KMS-11 (cell line): ENCODE measurements around the gene CFAP73.

Experiments used
- H2AFZ ChIP-seq: fragments of 200-600 bp; sonication (generic); 2 replicates; pipeline ENCODE4 v1.6.1; 2016; ENCODE audit warnings: antibody characterized with exemption, mixed run types, low read depth
- H3K27ac ChIP-seq: fragments of 200-600 bp; sonication (generic); 2 replicates; pipeline ENCODE4 v1.6.1; 2016; ENCODE audit warnings: mild to moderate bottlenecking, mixed run types
- H3K27me3 ChIP-seq: fragments of 200-600 bp; sonication (generic); 2 replicates; pipeline ENCODE4 v1.6.1; 2017; ENCODE audit warnings: mild to moderate bottlenecking, low read depth, mixed run types, moderate library complexity; ENCODE audit not compliant: insufficient read depth
- H3K36me3 ChIP-seq: fragments of 200-600 bp; sonication (generic); 2 replicates; pipeline ENCODE4 v1.6.1; 2017; ENCODE audit warnings: mild to moderate bottlenecking, mixed run types; ENCODE audit not compliant: insufficient read depth
- H3K4me1 ChIP-seq: fragments of 200-600 bp; sonication (generic); 2 replicates; pipeline ENCODE4 v1.6.1; 2016; ENCODE audit warnings: mild to moderate bottlenecking, low read depth, mixed run types; ENCODE audit not compliant: poor library complexity, severe bottlenecking
- H3K4me2 ChIP-seq: fragments of 200-600 bp; sonication (generic); 2 replicates; pipeline ENCODE4 v1.7.0; 2016; ENCODE audit warnings: mild to moderate bottlenecking, mixed run types
- H3K4me3 ChIP-seq: fragments of 200-600 bp; sonication (generic); IDR thresholded peaks from 2 replicates; pipeline ENCODE4 v1.6.1; 2017; ENCODE audit warnings: low read depth, low read length, mixed read lengths; ENCODE audit not compliant: insufficient read depth
- H3K79me2 ChIP-seq: fragments of 200-600 bp; sonication (generic); 2 replicates; pipeline ENCODE4 v1.6.1; 2016; ENCODE audit warnings: low read depth, mixed run types; ENCODE audit not compliant: insufficient read depth
- H3K9ac ChIP-seq: fragments of 200-600 bp; sonication (generic); 2 replicates; pipeline ENCODE4 v1.6.1; 2016; ENCODE audit warnings: mild to moderate bottlenecking, mixed run types
- H4K20me1 ChIP-seq: fragments of 200-600 bp; sonication (generic); 2 replicates; pipeline ENCODE4 v1.6.1; 2016; ENCODE audit warnings: mild to moderate bottlenecking, mixed run types; ENCODE audit not compliant: insufficient read depth
- TF ChIP-seq, protein P1 (sequence below): fragments of 200-600 bp; sonication (generic); conservative IDR thresholded peaks from 2 replicates; pipeline ENCODE4 v1.6.1; 2017; ENCODE audit warnings: low read depth, mild to moderate bottlenecking, antibody characterized with exemption, low read length, moderate library complexity, mixed read lengths

Gene CFAP73

DNA sequence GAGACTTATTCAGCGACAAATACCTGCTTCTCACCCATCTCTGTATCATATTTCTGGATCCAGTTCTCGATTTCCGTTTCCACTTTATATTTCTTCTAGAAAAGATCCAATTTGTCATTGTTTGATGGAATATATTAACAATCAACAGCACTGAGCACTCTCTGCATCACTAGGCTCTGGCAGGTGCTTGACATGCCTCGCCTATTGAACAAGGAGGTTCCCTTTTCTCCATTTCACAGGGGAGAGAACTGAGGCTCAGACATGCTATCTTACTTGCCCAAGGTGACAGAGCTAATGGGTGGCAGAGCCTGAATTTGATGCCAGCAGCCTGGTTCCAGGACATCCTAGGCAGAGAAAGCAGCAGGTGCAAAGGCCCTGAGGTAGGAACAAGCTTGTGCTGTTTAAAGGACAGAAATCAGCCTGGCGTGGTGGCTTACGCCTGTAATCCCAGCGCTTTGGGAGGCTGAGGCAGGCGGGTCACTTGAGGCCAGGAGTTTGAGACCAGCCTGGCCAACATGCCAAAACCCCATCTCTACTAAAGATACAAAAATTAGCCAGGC is 48.1 kb downstream of the CFAP73 start:
- H3K4me3 ChIP-seq, result no peak overlapping the region
- no peaks in the 10 kb centered on the region for H3K36me3 ChIP-seq
- no peak overlapping the region for H3K27ac ChIP-seq
- no peaks in the 10 kb centered on the region for H4K20me1 ChIP-seq
- no peak overlapping the region for H3K4me2 ChIP-seq
- TF ChIP-seq, protein P1, sequence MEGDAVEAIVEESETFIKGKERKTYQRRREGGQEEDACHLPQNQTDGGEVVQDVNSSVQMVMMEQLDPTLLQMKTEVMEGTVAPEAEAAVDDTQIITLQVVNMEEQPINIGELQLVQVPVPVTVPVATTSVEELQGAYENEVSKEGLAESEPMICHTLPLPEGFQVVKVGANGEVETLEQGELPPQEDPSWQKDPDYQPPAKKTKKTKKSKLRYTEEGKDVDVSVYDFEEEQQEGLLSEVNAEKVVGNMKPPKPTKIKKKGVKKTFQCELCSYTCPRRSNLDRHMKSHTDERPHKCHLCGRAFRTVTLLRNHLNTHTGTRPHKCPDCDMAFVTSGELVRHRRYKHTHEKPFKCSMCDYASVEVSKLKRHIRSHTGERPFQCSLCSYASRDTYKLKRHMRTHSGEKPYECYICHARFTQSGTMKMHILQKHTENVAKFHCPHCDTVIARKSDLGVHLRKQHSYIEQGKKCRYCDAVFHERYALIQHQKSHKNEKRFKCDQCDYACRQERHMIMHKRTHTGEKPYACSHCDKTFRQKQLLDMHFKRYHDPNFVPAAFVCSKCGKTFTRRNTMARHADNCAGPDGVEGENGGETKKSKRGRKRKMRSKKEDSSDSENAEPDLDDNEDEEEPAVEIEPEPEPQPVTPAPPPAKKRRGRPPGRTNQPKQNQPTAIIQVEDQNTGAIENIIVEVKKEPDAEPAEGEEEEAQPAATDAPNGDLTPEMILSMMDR, result no peak
- no peaks in the 10 kb centered on the region for H3K27me3 ChIP-seq
- H2AFZ ChIP-seq, result no peak overlapping the region
- no peaks in the 10 kb centered on the region for H3K4me1 ChIP-seq
- H3K9ac ChIP-seq, result no peak overlapping the region
- no peaks in the 10 kb centered on the region for H3K79me2 ChIP-seq

DNA sequence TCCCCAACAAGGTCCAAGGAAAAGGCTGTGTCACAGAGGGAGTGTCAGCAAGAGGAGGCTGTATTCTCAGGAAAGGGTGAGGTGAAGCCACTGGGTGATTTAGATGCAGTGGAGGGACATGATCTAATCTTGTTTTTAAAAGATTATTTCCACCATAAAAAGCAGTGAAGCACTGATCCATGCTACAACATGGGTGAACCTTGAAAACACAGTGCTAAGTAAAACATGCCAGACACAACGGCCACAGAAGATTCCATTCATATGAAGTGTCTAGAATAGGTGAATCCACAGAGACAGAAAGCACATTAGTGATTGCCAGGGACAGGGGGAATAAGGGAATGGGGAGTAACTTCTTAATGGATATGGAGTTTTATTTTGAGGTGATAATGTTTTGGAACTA is 48.8 kb downstream of the CFAP73 start:
- Histone ChIP-seq H3K36me3 (no peaks in the 10 kb centered on the region), H3K4me3 (no peak overlapping the region), H3K9ac (no peak overlapping the region), H3K27ac (no peak overlapping the region), H3K27me3 (no peaks in the 10 kb centered on the region), H2AFZ (no peak overlapping the region), H3K4me2 (no peak overlapping the region), H4K20me1 (no peaks in the 10 kb centered on the region), H3K4me1 (no peaks in the 10 kb centered on the region), H3K79me2 (no peaks in the 10 kb centered on the region)
- TF ChIP-seq, protein P1, result no peak

DNA sequence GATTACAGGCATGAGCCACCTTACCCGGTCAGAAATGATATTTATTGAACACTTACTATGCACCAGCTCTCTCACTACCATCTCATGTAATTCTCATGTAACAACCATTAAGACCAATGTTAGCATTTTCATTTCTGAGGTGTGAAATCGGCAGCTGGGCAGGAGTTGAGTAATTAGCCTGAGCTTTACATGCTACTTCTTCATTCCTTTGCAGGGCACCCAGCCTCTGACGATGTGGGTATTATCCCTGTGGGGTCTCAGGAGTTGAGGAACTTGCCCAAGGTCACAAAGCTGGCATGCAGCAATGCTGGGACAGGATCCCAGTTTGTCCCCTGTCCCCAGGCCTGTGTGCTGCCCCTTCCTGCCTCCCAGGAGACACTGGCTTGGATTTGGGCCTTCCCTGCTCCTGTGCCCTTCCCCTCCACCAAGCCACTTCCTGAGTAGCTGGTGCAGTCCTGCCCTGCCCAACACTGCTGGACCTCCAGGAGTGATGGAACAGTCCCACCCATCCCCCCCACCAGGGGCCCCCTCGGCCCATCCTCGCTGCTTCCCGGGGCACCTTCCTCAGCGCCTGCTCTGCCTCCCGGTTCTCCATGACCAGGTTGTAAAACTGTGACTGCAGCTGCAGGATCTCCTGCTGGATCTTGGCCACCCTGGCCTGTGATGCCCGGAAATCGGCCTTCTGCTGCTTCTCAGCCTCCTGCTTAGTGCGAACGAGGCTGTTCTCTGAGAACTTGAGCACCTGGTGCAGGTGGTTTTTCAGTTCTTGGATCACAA is 50.7 kb downstream of the CFAP73 start:
- Histone ChIP-seq H3K4me1 (peaks cover 9% of the 10 kb centered on the region), H3K36me3 (no peaks in the 10 kb centered on the region), H3K9ac (no peak overlapping the region), H3K4me2 (no peak overlapping the region), H4K20me1 (no peaks in the 10 kb centered on the region), H2AFZ (no peak overlapping the region), H3K27me3 (no peaks in the 10 kb centered on the region), H3K4me3 (no peak overlapping the region), H3K27ac (no peak overlapping the region), H3K79me2 (no peaks in the 10 kb centered on the region)
- TF ChIP-seq, protein P1, result no peak

DNA sequence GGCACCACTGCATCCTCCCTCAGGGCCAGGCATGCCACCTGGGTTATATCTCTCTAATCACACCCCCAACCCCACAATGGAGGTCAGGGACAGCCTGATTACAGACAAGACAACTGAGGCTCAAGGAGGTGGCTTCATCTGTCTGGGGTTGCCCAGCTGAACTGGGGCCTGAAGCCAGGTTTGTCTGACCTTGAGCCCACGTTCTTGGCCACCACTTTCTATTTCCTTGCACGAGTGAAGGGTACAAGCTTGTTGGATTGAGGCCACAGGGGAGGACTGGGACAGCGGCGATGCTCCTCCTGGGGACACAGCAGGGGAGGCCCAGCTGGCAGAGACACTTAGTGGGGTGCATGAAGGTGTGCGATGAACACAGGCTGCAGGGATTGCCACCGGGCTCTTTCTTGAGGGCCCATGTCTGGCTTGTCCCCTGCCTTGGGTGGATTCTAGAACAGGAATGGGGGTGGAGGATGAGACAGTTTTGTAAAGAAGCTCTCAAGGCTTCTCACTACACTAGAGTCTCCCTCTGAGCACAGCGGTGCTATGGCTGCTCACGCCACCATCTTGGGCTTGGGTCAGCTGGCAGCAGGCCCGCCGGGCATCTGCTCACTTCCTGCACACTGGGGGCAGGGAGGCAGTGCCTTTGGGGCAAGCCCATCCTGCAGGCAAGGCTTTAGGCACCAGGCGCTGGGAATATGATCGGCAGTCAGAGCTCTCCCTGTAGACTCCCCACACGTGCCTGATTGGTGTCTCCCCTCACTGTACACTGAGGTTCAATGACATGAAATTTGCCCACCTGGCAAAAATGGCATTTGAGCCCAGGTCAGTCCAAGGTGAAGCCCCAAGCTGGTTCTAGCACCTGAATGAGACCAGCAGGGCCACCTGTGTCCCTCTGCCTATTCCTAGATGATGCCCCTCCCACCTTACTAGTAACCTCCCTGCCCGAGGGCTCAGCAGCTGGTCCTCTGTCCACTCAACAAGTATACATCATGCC is 52.0 kb downstream of the CFAP73 start:
- H4K20me1 ChIP-seq, result no peaks in the 10 kb centered on the region
- H3K27me3 ChIP-seq, result no peaks in the 10 kb centered on the region
- H3K4me1 ChIP-seq, result peaks cover 9% of the 10 kb centered on the region
- H3K79me2 ChIP-seq, result no peaks in the 10 kb centered on the region
- H3K4me2 ChIP-seq, result no peak overlapping the region
- H3K27ac ChIP-seq, result no peak overlapping the region
- TF ChIP-seq, protein P1, result no peak
- no peak overlapping the region for H2AFZ ChIP-seq
- no peaks in the 10 kb centered on the region for H3K36me3 ChIP-seq
- no peak overlapping the region for H3K9ac ChIP-seq
- H3K4me3 ChIP-seq, result no peak overlapping the region
